GM21529 (cell line): Measurements from ENCODE around the gene RASGRP1.
"Not testable (repeated sequence)": the region's sequence is repeated elsewhere in the genome, so short reads cannot be mapped to it uniquely, and the experiment has no call there.

Experiments used
- ATAC-seq: cut with Tn5 transposase; IDR thresholded peaks from one replicate; pipeline ENCODE4 v1.9.1; 2021; ENCODE audit not compliant: unreplicated experiment

Gene RASGRP1

DNA sequence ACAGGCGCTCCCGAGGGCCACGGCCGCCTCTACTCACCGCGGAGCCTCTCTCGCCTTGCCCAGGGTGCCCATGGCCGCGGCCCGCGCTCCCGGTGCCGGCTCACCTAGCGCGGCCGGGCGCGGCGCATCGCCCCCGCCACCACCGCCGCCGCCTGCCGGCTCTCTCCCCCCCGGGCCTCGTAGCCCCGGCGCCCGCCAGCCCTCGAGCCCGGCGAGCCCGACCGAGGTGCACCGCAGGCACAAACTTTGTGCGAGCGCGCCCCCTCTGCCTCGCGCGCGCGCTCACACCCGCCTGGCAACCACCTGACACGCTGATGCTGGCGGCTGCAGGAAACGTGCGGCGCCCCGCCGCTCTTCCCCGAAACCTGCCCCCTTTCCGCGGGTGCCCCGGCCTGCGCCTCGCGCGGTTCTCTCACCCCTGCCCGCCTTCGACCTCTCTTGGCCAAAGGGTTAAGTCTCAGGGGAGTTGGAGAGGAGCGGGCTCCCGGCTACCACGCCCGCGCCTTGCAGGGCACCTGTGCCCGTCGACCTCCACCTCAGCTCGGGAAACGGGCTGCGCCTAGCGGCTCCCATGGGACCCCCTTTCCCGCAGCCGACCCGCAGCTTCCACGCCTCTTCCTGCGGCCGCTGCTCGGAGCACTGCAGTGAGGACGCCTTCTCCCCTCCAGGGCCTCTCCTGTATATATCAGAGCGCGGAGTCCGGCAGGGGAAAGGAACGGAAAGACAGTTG, at the start of gene RASGRP1:
Gene RASGRP1, minus strand, starts transcription at position 258 of the 730 bp plus-strand sequence. Its CDS starts 186 bp downstream, at position 72.
- peak; percentile 60 for ATAC-seq

DNA sequence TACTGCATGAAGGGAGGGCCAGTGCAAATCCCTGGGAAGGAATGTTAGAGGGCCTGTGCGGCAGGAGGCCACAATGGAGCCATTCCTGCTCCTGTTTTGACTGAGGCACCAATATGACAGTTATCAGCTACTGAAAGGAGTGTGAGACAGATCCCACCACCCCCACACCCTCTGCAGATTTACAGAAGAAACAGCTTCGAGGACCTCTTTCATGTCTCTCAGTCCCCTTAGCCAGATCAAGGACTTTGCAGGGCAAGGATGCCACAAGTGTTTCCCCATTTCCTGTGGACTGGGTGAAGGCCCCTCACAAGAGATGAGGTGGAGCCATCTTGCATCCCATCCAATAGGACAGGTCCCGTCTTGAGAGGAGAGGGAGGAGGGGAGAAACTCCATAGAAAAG, 48.5 kb upstream of the RASGRP1 start:
- ATAC-seq = no peak

DNA sequence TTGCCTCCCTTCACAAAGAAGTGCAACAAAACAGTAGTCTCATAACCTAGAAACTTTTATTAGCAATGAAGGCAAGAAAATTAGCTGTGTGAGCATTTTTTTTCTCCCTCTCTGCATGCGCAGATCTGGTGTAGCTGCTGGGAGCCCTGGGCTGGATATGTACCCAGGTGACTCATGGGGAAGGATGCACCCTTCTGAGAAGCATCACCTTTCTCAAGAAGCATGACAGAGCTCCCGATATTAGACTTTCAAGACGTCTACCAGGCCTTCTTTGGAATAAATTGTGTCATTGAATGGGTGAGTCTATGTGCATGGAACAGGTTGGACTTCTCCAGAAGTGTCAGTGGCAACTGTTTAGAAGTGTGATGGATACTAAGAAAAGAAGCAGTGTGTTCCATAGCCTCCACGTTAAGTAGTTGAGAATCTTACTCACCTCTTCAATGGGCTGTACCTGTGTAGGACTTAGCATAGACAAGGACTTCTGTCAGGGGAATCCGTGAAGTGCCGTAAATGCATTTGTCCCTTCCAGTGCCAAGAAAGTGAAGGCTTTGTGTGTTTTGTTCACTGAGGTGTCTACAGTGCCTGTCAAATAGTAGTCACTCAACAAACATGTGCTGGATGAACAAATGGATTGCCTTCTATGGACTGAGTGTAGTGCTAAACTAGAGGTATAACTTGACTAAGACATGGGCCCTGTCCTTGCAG, 47.7 kb upstream of the RASGRP1 start:
- ATAC-seq = no peak

DNA sequence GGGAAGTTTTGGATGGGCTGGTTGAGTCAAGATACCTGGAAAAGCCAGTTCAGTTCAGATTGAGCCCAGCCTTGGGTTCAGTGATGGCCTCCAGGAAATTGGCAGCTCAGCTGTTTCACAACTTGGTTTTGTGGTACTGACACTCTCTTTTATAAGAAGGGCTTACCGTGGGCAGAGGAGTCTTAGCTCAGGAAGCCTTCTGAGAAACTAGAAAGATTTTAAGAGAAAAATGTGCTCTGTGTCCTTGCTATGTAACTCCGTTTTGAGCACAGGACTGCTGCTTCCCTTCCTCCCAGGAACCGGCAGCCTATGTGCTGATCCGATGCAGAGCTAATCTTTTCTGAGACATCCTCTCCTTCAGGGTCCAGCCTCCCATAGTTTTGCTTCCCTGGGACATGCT, 46.6 kb upstream of the RASGRP1 start:
- no peak for ATAC-seq

DNA sequence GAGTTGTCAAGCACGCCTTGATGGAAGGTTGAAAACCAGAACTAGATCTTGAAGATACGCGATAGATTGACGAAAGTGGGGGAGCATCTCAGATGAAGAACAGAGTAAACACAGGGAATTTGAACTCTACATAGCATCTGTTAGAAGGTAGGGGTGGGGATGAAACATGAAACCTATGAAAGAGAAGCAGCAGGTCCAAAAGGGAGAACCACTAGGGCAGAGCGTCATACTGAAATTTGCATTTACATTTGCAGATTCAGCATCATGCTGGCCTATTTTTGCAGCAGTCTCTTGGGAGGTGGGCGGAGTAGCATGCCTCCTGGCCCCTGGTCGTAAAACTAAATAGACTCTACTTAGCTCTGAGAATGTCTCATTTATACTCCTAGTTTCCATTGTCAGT, 46.1 kb upstream of the RASGRP1 start:
- ATAC-seq = no peak

DNA sequence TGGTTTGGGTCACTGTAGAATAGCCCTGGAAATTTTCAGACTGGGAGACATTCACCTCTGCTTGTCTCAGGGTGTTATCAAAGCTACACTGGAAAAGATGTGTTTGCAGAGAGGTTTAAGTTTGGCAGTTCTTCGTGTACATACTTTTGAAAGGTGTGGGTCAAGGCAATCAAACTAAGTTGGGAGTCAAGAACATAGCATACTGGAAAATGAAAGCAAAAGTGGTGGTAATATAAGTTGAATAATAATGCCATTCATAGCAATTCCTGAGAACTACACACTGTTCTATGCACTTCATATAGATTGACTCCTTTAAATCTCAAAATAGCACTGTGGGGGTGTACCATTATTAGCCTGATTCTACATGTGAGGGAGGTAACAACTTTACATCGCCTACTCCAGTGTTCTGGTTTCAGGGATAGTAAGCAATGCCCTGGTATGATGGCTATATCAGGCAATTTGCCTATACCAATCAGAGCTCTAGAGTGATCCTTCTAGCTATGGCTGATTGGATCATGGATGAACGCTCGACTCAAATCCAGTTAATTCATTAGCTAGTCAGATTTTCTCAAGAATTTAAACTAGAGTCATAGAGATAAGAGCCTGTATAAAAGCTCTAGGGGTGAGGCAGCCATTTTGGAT, 44.6 kb upstream of the RASGRP1 start:
- no peak for ATAC-seq

DNA sequence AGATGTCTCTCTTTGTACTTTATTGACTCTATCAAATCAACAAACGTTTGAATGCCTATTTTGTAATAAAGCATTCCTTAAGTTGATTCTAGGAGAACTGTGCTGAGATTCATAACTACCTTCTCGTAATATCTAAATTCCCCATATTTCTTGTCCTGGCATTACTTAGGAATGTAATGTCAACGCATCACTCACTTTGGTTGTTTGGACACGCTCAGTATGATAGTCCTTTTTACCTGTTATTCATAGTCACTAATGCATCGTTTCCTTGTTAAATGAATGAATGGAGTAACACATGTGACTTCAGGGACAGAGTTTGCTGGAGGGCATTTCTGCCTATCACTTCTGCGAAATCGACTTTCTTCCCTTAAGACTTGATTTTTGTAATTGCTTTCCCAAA, 44.1 kb upstream of the RASGRP1 start:
- ATAC-seq = no peak

DNA sequence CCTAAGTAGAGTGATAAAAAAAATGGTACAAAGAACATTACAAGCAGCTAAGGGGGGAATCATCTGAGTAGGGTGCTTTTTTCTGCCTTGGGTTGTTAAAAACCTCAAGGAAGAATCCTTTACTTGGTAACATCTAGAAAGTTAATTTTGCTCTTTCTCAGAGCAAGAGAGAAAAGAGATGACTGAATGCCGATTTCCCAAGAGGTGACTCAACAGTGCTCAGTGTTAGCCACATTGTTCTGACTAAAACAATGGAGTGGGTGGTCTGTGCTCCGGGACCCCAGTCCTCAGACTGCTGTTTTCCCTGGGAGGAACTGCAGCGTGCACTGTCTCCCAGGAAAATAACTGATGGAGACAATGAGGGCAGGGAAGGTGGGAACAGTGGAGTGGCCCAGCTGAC, 41.1 kb upstream of the RASGRP1 start:
- no peak for ATAC-seq

DNA sequence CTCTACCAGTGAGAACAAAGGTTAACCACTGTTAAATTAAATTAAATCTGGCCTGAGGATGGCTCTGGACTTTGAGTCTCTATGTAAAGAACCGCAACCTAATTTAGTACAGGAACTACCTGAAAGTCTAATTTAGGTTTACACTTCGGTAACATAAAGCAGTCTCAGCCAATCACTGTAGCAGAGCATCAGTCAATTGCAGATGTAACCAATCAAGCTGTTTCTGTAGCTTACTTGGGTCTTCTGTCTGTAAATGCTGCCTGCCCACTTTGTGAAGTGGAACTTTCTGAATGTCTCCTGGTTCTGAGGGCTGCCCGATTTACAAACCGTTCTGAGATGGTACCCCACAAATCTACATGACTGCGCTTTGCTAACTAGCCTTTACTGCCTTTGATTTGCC, 39.1 kb upstream of the RASGRP1 start:
- ATAC-seq = no peak

DNA sequence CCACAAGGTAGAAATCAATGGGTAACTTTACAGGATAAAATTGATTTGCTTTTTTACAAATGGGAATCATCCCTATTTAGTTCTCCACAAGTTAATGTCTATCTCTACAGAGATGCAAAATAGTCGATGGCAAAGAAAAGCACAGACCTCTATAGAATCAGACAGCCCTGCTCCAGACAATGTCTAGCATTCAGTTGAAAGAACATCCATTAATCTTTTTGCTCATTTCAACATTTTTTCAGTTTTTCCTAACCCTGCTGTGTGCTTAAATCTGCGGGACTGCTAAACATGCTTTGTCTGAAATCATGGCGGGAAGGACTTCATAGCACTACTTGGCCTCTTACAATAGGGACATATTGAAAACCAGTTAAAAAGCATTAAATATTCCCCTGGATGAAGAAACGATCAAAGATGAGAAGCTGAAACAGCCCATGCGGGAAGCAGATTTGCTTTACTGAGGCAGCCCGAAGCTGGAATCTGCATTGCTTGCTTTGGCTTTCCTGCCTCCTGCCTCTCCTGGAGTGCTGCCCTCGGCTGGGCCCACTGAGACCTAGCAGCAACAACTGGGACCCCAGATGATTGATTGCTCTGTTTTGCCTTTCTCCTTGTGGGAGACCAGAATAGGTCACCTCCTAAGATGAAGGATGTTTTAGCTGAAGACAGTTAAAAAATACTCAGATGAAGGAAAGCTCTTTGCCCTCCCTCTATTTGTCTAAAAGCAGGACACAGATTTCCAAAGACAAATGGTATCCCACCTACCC, 38.5 kb upstream of the RASGRP1 start:
- no peak for ATAC-seq

DNA sequence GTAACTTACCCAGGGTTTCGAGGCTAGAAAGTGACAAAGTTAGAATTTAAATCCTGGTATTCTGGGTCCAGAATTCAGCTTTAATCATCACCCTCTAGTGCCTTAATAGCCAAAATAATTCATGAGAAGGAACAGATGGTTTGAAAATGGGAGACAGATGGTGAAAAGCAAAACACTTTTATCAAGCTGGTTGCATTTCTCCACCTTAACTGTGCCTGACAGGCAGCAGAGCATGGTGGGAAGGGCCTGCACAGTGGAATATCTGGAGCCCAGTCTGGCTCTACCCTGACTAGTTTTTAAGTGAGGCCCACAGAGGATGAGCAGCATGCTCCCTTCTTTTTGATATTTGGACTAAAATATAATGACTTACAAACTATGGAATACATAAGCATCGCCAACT, 35.6 kb upstream of the RASGRP1 start:
- no peak for ATAC-seq

DNA sequence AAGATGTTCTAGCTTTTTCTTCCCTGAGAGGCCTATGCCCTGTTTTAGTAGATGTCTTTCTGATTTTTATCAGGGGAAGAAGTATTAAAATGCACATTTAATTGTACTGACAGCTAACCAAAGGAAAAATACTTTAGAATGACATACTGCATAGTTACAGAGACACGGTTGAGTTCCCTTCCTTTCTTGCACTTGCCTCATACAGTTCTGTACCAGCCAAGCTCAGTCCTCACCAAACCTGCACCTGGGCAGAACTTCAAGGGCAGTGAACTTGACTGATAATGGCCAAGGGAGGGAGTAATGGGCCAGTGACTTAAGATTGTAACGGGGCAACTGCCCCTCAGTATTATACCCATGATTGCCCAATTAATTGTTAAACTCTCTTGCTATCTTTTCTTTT, 34.1 kb upstream of the RASGRP1 start:
- no peak for ATAC-seq

DNA sequence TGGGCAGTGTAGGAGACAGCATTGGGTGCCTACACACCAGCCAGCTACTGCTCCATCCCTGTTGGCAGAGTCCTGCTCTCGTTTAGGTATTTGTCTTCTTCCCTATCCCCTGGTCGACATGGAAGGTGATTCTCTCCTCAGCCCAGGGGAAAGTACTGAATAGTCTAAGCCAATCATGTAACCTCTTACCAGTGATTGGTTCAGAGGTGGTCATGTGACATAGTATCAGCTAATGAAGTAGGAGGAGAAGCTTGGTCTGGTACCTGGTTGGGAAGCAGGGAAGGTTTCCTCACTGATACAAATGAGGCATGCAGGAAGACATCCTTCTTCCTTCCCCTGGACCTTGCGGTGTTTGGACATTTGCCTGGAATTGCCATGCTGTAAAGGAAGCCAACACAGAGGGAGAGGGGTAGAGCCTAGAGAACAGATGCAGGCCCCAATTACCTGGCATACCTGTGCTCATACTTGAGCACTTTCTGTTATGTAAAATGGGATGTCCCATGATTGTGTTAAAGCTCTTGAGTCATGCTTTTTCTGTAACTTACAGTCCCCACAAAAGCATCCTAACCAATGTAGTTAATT, 32.7 kb upstream of the RASGRP1 start:
- no peak for ATAC-seq

DNA sequence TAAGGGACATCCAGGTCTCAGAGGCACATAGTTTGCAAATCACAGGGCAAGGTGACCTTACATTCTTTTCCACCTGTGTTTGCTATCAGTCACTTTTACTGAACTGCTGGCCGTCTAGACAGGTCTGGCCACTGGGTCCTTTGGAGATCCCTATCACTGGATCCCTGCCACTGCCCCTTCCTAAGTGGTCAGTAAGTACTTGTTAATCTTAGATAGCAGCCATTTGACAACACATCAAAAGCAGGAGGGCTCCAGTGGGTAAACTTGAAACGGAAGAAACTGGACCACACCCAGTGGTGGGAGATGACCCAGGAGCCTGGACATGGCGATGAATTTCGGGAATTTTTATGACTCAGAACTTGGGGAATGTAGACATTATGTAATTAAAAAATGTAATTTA, 28.9 kb upstream of the RASGRP1 start:
- no peak for ATAC-seq

DNA sequence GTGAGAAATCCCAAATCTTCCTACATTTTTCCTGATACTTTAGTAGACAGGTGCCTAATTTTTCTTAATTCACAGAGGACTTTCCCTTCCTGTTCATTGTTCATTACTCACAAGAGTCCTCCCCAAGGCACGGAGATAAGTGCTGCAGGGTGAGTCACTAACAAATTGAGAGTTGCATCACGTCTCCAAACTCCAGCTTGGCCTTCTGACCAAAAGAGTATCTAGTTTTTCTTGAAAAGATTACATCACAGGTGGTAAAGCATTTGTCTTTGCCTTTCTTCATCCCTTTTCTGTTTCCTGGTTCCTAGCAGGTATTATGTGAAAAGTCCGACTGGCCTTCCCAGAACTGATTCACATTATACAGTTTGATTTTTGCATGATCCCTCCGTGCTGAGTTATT, 24.9 kb upstream of the RASGRP1 start:
- no peak for ATAC-seq

DNA sequence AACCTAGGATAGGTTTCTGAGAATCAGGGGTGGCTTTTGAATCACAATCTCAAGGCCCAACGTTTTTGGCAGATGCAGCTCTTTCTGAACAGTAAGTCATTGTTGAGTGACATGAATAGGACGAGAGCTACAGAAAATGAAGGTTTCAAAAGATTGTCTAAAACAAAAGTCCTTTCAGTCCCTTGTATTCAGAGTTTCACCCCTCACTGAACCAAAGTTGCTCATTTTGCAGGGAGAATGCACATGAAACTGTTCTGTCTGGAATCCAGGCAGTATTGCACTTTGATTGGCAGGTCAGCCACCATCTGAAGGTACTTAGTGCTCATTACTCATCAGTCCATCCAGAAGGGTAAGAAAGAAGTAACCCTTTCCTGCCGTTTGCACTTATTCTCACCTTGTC, 24.1 kb upstream of the RASGRP1 start:
- no peak for ATAC-seq

DNA sequence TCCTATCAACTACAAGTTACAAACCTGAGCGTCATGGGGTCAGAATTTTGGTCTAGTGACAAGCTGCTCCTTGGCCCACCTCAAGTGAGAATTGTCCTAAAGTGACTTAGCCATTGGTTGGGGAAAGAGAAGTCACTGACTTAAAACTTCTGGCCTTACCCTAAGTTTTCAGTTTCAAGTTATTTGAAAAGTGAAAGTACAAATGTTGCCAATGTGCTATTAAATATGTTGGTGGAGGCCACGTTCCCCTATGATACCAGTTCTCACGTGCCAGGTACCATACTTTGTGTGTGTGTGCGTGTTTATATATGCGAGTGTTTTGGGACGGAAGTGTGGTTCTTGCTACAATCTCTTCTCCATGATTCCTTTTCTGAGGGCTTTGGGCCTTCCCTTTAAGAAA, 22.6 kb upstream of the RASGRP1 start:
- ATAC-seq = no peak

DNA sequence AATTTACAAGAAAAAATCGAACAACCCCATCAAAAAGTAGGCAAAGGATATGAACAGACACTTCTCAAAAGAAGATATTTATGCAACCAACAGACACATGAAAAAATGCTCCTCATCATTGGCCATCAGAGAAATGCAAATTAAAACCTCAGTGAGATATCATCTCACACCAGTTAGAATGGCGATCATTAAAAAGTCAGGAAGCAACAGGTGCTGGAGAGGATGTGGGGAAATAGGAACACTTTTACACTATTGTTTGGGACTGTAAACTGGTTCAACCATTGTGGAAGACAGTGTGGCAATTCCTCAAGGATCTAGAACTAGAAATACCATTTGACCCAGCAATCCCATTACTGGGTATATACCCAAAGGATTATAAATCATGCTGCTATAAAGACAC, 21.4 kb upstream of the RASGRP1 start:
- not testable (repeated sequence) for ATAC-seq

DNA sequence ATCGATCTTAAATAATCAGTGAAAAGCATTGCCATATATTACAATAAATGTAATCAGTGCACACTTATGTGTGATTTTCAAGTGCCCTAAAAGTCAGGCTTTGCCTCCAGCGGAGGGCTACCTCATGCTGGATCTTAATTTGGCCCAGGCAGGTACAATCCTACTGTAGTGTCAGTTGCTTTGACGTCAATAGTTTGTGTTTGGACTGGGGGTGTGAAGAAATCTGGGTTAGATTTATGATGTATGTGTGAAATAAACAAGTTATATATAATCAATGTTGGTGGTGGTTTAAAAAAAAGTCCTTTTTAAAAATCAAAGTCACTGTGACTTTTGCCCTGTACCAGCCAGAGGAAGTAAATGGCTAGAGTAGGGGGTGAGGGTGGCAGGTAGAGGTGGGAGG, 14.0 kb upstream of the RASGRP1 start:
- ATAC-seq = no peak

DNA sequence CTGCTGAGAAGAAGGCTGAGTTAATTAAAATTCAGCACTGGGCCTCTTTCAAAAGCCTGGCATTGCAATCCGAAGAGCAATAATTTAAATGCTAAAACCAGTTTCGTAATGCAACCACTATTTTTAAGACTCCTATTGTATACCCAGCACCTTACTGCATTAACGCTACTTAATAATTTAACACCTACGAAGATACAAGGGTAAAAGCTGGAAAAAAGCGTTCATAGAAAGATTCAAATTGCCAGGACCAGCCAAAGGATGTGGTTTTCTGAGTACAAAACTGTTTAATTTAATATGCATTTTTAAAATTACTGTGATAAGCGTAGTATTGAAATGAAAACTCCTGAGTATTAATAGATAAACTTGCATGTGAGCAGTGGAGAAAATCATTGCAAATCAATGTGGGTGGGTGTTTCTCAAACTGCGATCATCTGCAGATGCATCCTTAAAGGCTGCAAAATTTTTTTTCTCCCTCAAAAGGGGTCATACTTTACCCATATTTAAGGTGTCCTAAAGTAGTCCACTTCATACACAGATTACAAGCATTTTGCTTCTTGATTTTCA, 12.9 kb upstream of the RASGRP1 start:
- no peak for ATAC-seq

DNA sequence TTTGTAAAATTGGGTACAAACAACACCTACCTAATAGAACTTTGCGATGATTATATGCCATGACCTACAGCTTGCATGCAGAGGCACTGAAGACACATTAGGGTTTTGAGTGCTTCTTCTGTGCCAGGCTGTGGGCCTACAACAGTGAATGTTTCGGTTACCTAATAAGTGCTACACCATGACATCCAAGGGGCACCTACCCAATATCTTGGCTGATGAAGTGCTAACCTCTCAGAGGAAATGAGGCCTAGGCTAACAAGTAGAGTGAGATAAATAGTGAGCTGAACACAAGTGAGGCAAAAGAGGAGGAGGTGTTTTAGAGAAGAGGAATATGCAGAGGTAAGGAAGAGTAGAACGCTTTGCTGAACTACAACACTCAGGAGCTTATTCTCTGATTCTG, 12.2 kb upstream of the RASGRP1 start:
- no peak for ATAC-seq
